DMS153 (cell line): ENCODE results near the gene IGF1.

ENCODE experiments used
- DNase-seq: peaks from one replicate; lab custom pipeline; 2025; lab: John Stamatoyannopoulos, UW

Gene IGF1

DNA sequence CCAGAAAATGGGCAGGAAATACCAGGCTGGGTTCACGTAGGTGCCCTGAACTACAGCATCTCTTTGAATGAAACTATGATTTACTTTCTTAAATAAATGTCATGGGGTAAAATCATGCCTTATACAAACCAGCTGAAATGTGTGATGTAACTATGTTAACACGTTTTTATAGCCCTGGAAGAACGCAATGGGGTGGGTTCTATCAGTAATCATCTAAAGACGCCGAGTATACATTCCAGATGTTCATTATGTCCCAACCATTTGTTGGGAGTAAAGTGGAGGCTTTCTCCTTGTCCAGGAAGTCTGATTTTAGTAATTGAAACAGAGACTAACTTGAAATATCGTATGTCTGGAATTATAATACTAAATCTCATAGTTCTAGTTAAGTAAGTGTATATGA, 16.2 kb upstream of the IGF1 start:
- DNase-seq = no peak

DNA sequence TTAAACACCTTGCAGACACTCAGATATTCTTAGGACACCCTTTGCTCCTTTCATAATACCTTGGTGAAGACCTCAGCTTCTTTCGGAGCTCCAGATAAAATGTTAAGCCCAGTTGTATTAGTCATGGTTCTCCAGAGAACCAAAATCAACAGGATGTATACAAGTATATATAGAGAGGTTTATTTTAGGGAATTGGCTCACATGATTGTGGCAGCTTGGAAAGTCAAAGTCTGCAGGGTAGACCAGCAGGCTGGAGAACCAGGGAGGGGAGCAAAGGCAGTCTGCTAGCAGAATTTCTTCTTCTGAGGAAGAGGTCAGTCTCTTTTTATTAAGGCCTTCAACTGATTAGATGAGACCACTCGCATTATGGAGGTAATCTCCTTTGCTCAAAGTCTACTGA, 6.9 kb upstream of the IGF1 start:
- no peak for DNase-seq

DNA sequence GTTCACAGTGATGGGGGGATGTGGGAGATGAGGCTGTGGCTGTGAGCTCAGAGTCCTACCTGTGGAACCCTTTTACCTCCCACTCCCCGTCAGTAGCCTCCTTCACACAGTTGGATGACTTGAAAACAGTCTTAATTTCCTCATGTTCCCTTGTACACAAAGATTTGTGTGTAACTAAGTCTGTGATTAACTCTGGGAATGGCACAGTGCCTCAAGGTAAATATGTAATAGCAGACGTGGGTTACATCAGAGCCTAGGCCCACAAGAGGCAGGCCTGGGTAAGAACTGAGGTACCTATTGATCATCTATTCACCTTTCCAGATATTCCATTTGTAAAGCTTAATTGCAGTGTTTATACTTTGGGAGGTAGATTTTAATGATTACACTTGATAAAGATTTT, 5.8 kb upstream of the IGF1 start:
- no peak for DNase-seq

DNA sequence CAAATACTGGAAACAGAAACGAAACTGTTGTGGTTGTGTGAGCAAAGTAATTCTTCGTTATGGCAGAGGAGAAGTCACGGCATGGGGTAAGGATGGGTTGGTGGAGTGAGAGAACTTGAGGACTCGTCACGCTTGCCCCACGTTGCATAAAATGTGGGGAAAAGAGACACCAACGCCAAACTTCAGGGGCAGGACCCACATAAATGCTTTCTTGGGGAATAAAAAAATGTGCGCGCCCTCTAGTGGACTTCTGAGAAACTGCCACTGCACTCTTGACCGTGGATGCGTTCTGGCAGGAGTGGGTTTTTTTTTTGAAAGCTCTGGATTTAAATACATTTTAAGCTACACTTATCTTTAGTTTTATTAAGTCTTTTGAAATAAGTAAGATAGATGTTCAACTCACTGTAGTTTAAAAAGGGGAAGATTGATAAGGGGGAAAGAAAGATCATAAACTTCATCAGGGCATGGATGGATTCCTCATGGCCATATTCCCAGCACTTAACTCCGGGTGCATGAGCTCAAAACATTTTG, 4.1 kb upstream of the IGF1 start:
- DNase-seq = no peak

DNA sequence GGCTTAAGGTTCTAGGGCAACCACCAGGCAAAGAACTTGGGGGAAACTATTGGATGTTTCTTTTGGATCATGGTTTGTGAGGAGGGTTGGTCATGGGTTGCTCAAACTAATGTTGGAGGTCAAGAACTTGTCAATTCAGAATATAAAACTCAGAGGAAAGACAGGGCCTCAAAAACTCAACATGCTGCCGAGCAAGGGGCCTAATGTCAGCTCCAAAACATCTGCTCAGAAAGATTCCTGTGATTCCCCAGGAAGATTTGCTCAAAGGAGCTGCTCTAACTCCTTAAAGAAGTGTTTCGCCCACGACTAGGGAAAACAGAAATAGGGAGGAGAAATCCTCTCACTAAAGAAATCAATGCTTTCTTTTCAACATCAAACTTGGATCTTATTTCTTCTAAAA, 3.7 kb upstream of the IGF1 start:
- no peak for DNase-seq

DNA sequence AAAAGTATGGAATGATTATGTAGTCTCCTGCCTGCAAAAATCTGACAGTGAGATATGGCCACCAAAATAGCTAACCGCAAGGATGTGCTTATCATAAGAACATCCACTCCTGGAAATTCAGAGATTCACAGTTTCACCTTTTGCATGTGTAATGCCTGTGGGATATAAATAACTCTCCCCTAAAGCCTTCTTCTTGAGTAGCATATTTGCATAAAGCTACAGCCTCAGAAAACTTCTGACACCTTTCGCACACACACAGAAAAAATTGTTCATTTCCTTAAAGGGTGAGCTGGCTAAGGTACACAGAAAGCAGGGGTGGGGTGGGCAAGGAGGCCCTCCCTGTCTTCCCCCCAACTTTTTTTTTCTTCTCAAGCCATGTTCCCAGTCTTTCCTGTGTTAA, 3.1 kb upstream of the IGF1 start:
- DNase-seq = no peak

DNA sequence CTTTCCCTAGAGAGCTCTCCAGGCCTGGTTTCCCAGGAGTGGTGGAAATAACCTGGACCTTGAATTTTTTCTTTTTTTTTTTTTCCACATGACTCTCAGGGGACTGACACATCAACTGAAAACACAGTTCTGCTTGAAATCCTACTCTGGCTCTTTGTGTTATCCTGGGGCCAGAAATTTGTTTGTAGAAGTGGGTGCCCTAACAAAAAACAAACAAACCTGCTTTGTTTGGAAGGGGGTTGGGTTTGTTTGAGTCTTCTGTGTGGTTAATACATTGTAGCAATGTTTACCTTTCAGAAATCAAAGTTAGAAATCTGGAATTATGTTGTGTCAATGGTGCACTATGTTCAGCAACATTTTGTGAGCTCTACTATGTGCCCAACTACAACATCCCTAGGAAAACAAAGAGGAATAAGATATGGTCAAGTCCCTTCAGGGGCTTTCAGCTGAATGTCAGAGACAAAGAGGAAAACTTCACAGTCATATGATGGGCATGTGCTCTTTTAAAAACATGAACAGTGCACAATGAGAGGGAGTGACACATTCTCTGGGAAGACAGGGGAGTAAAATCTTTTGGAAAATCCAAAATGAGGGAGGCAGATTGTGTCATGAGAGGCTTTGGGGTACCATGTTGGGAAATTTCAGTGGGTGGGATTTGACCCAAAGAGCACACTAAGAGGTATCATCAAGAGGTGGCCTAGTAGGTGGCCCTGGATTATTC, 1.5 kb upstream of the IGF1 start:
- peak; percentile 41 for DNase-seq

DNA sequence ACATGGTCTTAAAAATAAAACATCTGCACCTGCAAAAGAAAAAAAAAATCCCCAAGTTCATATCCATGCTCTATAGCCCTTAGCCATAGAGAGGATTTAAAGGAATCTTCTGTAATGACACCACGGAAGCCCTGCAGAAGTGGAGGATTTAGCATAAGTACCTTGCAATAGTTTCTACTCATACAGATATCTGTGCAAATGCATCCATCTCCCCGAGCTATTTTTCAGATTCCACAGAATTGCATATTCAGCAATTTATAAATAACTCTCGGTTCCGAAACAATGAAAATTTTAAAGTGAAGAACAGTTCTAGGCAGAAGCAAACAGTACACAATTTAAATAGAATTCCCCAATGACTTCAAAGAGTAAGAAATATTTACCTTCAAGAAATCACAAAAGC, 424 bp downstream of the IGF1 start:
- no peak for DNase-seq

DNA sequence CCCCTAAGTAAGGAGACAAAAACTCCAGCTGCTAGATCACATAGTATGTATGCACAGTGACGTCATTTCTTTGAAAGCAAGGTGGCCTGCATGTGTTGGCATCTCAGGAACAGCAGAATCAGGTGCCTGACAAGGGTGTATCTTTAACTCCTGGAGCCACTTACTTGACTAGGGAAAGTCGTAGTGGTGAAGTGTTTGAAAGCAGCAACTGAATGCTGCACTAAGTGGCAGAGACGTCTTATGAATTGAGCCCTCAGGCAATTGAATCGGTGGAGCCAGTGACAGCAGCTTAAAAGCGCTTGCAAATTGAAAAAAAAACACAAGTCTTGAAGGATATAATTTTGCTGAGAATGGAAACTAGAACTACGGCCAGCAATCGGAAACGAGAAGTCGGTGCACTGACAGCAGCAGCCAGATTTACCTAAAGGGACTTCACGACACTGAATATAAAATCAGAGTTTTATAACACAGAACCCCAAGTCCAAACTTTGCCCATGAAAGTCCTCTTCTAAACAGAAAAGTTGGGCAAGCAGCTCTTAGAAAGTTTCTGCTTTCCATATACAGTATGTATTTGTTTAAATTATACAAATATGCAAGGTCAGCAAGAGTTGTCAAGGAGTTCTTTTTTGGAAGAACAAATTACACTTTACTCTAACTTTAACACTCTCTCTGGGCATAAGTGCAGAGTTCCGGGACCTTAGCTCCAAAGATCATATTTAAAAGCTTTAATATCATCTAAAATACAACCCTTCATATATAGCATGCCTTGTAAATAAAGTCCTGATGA, 1.1 kb downstream of the IGF1 start:
- no peak for DNase-seq

DNA sequence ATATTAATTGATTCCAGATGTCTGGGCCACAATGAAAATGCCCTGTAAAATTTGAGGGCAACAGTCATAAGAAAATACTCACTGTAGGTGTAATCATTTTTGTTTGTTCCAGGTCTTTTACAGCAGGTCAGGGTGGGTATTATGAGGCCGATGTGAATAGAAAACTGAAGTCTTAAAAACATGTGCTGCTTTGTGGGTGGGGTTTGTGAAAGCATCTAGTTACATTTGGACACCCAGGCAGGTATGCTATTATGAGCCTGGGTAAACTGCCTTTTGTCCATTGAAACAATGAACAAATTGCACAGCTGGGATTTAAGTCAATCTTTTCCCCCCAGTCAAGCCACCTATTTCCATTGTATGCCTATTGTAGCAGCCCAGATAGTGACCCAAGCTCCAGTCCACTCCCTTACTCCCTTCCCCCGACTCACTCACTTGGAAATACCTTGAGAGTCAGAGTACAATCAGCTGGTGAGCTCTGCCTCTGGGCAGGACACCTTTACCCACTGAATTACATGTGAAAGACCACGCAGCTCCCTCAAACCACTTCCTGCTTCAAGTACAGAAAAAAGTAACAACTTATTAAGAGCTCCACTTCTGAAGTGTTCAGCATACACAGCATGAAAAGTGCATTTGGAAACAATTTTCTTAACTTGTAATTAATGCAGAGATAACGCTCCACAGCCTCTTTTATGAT, 1.8 kb downstream of the IGF1 start:
- DNase-seq = no peak

DNA sequence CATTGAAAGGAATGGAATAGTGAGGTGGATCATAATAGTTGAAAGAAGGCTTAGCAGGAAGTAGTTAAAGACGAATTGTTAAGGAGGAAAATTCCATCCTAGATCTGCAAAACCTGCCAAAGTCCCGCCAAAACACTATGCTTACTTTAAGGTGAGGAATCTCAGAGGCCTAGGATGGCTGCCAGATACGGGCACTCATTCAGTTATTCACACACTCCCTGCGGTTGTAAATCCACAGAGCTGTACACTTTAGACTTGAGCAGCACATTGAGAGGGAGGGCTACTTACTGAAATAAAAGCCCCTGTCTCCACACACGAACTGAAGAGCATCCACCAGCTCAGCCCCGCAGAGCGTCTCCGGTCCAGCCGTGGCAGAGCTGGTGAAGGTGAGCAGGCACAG, 5.0 kb downstream of the IGF1 start:
- DNase-seq = no peak

DNA sequence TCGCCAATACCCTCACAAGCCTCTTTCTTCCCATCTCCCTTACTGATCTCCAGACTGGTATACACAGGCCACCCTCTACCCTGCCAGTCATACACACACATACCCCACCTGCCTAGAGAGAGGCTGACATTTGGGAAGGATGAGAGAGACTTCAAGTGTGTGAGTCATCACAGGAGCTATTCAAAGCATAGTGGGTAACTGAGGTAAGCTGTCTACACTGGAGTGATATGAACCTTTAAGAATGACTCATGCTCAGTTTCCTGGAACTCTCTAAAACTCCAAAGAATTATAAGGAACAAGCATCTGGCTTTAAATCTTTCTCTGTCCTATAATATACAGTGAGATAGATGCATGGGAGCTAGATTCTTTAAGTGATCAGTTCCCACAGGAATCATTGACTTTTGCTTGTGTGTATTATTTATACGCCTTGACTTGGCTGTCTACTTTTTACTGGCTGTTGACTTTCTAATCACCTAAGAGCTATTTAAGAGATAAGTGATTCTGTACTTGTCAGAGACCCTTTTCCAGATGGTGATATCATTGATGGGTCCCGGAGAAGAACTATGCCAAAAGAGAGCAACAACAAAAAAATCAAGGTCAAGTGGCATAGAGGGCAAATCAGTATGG, 5.8 kb downstream of the IGF1 start:
- DNase-seq = peak; percentile 25

DNA sequence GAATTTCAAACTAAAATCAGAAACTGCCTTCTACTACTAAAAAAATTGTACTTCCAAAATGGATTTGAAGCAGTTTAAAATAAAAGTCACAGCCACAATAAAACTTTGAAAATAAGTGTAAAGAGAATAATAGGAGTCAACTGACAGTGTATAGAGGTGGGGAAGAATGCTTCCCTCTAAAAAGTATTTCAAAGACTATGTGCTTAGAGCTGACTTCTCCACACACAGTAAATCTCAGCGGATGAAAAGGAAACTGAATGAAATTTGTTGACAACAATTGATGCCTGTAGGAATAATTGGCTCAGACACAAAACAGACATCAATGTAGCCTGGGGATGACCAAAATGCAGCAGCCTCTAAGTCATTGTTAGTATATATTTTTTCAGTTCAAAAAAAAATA, 7.9 kb downstream of the IGF1 start:
- DNase-seq = no peak

DNA sequence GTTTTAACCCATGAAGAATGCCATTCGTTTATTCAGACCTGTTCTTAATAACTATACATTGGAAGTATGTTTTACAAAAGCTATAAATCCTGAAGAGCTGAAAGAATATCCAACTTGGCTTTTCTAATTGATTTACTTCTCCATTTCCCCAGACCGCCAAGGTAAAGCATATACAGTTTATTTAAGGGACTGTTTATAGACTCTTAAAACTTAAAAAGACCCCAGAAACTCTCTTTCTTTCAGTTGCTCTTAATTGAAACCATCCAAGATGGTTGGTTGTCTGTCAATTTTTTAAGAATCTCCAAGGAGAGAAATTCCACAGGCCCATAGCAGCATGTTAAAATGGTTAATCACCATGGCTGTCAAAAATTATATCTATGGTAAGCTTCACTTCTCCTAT, 8.8 kb downstream of the IGF1 start:
- no peak for DNase-seq

DNA sequence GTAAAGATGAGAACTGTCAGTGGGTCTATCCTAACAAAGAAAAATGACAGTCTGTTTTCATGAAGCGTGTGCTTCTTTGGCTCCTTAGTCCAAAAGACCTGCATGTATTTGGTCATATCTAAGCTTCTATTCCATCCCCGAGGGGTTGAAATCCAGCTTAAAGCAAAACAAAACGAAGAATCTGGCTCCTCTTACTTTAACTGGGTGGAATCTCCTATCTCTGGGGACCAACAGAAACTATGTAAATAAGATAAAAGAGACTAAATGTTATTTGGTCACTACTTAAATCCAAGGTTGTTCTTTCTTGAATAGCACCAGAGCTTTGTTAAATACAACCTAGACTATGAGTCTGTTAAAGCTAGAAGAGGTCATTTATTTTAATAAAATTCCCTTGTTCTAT, 9.4 kb downstream of the IGF1 start:
- DNase-seq = no peak

DNA sequence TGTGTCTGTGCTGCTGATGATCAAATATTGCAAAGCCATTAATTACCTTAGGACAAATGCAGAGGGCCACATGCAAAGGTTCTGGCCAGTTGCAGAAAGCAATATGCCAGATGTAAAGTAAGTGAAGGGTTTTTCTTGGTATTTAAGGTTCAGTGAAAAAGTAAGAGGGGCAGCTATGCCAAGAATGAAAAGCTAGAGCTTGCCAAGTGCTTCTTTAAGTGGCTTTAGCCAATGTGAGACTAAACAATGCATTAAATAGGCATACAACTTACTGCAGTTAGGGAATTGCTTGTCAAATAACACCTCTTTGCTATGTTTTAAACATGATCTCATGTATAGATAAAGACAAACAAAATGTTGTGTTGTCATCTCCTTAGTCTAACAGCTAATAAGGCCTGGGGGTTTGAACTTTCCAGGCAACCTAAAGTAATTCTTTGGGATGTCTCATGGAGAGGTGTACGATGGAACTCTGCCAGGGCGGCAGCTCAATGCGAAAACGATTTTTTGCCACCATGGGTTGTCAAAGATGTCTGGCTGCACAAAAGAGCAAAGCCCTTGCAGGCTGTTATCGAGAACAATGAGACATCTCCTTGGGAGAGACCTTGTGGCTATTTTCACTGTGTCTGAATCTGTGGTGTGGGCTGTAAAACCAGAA, 12.0 kb downstream of the IGF1 start:
- no peak for DNase-seq

DNA sequence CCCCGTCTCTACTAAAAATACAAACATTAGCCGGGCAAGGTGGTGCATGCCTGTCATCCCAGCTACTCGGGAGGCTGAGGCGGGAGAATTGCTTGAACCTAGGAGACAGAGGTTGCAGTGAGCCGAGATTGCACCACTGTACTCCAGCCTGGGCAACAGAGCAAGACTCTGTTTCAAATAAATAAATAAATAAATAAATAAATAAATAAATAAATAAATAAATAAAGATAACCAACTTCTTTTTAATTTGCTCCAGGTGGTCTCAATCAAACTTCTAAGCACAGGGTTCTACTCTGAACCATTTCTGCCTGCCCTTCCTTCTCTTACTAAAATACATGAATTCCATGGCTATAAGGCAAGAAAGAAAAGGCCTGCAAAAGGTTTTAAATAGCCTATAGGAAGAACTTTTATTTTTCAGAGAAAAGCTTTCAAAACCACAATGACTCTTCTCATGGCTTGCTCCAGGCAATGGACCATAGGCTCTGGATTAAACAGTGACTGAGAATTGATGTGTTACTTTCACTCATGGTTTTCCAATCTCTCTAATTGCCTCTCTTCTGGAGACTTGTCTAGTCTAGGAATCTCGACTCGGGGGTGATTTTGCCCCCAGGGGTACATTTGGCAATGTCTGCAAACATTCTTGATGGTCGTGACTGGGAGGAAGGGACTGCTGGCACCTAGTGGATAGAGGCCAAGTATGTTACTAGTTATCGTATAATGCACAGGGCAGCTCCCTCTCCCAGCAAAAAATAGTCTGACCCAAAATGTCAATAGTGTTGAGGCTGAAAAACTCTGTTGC, 14.4 kb downstream of the IGF1 start:
- no peak for DNase-seq

DNA sequence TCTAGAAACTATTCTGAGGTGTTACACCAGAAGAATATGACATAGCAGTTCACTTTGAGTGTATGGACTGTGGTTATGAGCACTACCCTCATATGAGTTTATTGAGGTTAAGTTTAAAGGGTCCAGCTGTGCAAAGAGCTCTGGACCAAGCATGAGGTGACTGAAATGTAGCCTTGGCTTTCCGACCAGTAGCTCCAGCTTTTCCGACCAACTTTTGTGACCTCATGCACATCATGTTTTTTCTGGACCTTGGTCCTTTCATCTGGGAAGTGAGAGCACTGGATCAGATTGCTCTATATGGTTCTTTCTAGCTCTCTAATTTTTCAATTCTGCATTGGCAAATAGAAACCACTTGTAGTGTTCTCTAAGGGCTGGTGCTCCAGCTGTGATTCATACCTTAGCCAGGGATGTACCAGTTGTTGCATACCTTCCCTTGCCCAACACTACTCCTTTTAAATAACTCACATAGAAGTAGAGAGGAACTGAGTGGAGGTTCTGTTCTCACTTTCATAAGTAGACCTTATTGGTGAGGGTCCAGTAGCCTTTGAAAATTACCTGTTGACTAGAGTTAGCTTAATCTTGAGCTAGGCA, 16.6 kb downstream of the IGF1 start:
- no peak for DNase-seq

DNA sequence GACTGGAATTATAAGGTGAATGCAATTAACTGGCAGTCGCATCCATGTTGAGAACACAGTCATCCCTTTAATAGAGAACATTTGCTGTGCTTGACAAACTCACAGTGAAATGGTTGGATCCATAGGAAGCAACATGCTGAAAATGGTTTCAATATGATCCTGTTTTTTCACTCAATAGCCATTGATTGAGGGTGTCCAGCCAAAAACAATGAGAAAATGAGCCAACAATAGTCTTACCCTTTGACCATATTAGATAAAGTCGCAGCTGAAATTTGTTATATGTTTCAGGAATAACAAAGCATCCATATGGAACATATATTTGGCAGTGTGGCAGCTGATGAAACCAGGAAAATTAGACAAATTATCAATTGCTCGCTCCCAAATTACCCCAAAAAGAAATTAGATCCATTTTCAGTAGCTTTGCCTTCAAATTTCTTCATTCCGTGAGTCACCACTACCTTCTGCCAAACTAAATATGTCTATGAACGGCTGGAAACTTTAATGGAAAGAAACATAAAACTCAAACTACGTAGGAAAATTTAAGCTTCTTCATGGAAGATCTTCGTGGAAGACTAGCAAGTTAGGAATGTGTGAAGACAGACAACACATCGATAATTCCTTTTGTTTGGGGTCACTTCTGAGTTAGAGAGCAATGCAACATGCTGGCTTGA, 17.4 kb downstream of the IGF1 start:
- no peak for DNase-seq

DNA sequence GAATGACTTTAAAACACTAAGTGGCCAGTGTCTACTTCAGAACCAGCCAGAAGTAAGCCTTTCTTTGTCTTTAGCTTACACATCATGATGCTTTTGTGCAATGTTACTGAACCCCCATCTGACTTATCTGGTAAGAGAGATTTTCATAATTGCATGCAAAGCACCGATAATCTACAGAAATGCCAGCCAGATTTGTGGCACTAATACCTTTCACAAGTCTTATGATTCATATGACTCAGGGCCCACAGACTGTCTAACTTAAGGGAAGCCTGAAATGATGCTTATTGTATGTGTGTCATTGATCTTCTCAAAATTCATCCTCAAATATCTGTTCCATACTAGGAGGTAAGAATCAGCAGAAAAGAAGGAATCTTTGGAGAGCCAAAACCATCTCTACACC, 18.0 kb downstream of the IGF1 start:
- DNase-seq = no peak
